ENCODE data around the gene ATXN1.

The ATXN1 gene

GRCh38 chr6:16742116-16742515 lies 19.1 kb downstream of the ATXN1 start:
- no peak for DNase-seq

- DNase-seq = no peak
These were observed 19.9 kb downstream of the ATXN1 start for GRCh38 chr6:16741112-16742016.

GRCh38 chr6:16740097-16740496 lies 21.2 kb downstream of the ATXN1 start:
- no peak for DNase-seq

- DNase-seq = no peak
These were observed 21.9 kb downstream of the ATXN1 start for GRCh38 chr6:16739329-16739801.

GRCh38 chr6:16737925-16738324 lies 23.3 kb downstream of the ATXN1 start:
- no peak for DNase-seq

GRCh38 chr6:16736856-16737775 lies 24.1 kb downstream of the ATXN1 start:
- DNase-seq = no peak

GRCh38 chr6:16735014-16735413 lies 26.2 kb downstream of the ATXN1 start:
- DNase-seq = no peak

GRCh38 chr6:16733085-16733484 lies 28.2 kb downstream of the ATXN1 start:
- DNase-seq = no peak

GRCh38 chr6:16731478-16732051 lies 29.7 kb downstream of the ATXN1 start:
- no peak for DNase-seq

GRCh38 chr6:16730738-16731477 lies 30.4 kb downstream of the ATXN1 start:
- no peak for DNase-seq

- no peak for DNase-seq
These were observed 31.5 kb downstream of the ATXN1 start for GRCh38 chr6:16729744-16730143.

- DNase-seq = no peak
These were observed 32.0 kb downstream of the ATXN1 start for GRCh38 chr6:16729183-16729691.

- no peak for DNase-seq
These were observed 32.6 kb downstream of the ATXN1 start for GRCh38 chr6:16728513-16729182.

GRCh38 chr6:16727996-16728395 lies 33.3 kb downstream of the ATXN1 start:
- DNase-seq = no peak

- DNase-seq = no peak
These were observed 36.0 kb downstream of the ATXN1 start for GRCh38 chr6:16725145-16725864.

- no peak for DNase-seq
These were observed 37.4 kb downstream of the ATXN1 start for GRCh38 chr6:16723826-16724225.

- no peak for DNase-seq
These were observed 37.9 kb downstream of the ATXN1 start for GRCh38 chr6:16723402-16723801.

- no peak for DNase-seq
These were observed 38.6 kb downstream of the ATXN1 start for GRCh38 chr6:16722630-16723029.

GRCh38 chr6:16721977-16722376 lies 39.3 kb downstream of the ATXN1 start:
- no peak for DNase-seq

- no peak for DNase-seq
These were observed 40.4 kb downstream of the ATXN1 start for GRCh38 chr6:16720861-16721260.

GRCh38 chr6:16719488-16719887 lies 41.8 kb downstream of the ATXN1 start:
- no peak for DNase-seq

Data from DMS79 treated with DMSO at 0.1 percent for 48 hours (cell line).